Measurements from ENCODE around the gene CNBP. TPM values are rescaled to one million over a fixed set of nuclear protein-coding genes. Genes with fewer than 3 reads are reported as not detected.

CNBP gene
- polyA plus RNA-seq, 1 experiment: 305 TPM

DNA sequence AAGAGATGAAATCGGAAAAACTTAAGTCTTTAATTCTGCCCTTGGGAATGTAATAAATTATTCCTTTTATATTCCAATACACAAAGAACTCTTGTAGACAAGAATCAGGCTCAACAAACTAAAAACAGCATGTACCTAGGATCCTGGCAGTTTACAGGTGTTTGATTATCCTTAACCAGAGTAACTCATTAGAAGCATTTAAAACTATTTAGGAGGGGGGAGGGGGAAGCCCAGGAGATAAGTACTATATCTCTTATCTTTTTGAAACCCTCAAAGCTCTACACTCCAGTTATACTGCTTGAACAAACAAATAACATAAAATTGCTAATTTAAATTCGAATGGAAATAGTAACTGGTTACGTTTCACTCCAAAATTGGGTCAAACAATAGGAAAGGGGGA is 1.9 kb downstream of the CNBP start:
- CTCF ChIA-PET: interaction anchor here (2.8 to 4.9 kb wide), 2 partner anchors 20 to 64 kb away, joined by 19 to 24 read pairs; no protein-coding TSS in a partner anchor
- H3K9me3 ChIP-seq (ENCODE audit: control insufficient read depth, insufficient read depth, low read length): no peaks in the 10 kb centered on the region; the same call in 1 of the 2 replicates
- POLR2A ChIA-PET: interaction anchor here (1.1 kb wide), 1 partner anchor 43 kb away, joined by 3 read pairs; no protein-coding TSS in a partner anchor
- H3K27me3 ChIP-seq (ENCODE audit: control insufficient read depth, insufficient read depth, low read length): no peaks in the 10 kb centered on the region
- no peak for DNase-seq (ENCODE audit: low read depth, low spot score)
- H3K4me3 ChIP-seq (ENCODE audit: low read depth, low read length): peak overlapping the region; percentile 96
- no peak overlapping the region for H3K27ac ChIP-seq (ENCODE audit: low read depth, low read length)
- TF ChIP-seq, protein P1, sequence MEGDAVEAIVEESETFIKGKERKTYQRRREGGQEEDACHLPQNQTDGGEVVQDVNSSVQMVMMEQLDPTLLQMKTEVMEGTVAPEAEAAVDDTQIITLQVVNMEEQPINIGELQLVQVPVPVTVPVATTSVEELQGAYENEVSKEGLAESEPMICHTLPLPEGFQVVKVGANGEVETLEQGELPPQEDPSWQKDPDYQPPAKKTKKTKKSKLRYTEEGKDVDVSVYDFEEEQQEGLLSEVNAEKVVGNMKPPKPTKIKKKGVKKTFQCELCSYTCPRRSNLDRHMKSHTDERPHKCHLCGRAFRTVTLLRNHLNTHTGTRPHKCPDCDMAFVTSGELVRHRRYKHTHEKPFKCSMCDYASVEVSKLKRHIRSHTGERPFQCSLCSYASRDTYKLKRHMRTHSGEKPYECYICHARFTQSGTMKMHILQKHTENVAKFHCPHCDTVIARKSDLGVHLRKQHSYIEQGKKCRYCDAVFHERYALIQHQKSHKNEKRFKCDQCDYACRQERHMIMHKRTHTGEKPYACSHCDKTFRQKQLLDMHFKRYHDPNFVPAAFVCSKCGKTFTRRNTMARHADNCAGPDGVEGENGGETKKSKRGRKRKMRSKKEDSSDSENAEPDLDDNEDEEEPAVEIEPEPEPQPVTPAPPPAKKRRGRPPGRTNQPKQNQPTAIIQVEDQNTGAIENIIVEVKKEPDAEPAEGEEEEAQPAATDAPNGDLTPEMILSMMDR (IDR thresholded peaks at IDR 0.05; ENCODE audit: low read depth, low read length): no peak

- ChIA-PET POLR2A (interaction anchor here (0.6 kb wide), 1 partner anchor 59 kb away, joined by 3 read pairs; the partner anchor contains the start of gene RAB43), CTCF (interaction anchor here (0.7 to 4.9 kb wide), 3 partner anchors 18 to 65 kb away, joined by 3 to 22 read pairs (median 19); no protein-coding TSS in a partner anchor)
- Histone ChIP-seq H3K4me3 (ENCODE audit: low read depth, low read length) (peak overlapping the region; percentile 11; the same call in 1 of the 2 replicates), H3K9me3 (ENCODE audit: control insufficient read depth, insufficient read depth, low read length) (no peaks in the 10 kb centered on the region; the same call in 1 of the 2 replicates), H3K27me3 (ENCODE audit: control insufficient read depth, insufficient read depth, low read length) (no peaks in the 10 kb centered on the region), H3K27ac (ENCODE audit: low read depth, low read length) (no peak overlapping the region)
- DNase-seq (ENCODE audit: low read depth, low spot score): no peak
- TF ChIP-seq, protein P1 (IDR thresholded peaks at IDR 0.05; ENCODE audit: low read depth, low read length): no peak
Measured at GRCh38 chr3:129180461-129180860, 3.2 kb downstream of the CNBP start.

GRCh38 chr3:129176051-129176450 is 7.6 kb downstream of the CNBP start:
- Histone ChIP-seq H3K27ac (ENCODE audit: low read depth, low read length) (no peak overlapping the region), H3K27me3 (ENCODE audit: control insufficient read depth, insufficient read depth, low read length) (no peaks in the 10 kb centered on the region), H3K9me3 (ENCODE audit: control insufficient read depth, insufficient read depth, low read length) (no peaks in the 10 kb centered on the region; the same call in 1 of the 2 replicates), H3K4me3 (ENCODE audit: low read depth, low read length) (no peak overlapping the region)
- CTCF ChIA-PET: interaction anchor here (1.0 kb wide), 1 partner anchor 69 kb away, joined by 4 read pairs; no protein-coding TSS in a partner anchor
- TF ChIP-seq, protein P1 (IDR thresholded peaks at IDR 0.05; ENCODE audit: low read depth, low read length): no peak
- POLR2A ChIA-PET: no interaction called here
- DNase-seq (ENCODE audit: low read depth, low spot score): no peak

- TF ChIP-seq, protein P1 (IDR thresholded peaks at IDR 0.05; ENCODE audit: low read depth, low read length): no peak
- ChIA-PET POLR2A (no interaction called here), CTCF (no interaction called here)
- no peak for DNase-seq (ENCODE audit: low read depth, low spot score)
- Histone ChIP-seq H3K27ac (ENCODE audit: low read depth, low read length) (no peak overlapping the region), H3K4me3 (ENCODE audit: low read depth, low read length) (no peak overlapping the region), H3K27me3 (ENCODE audit: control insufficient read depth, insufficient read depth, low read length) (no peaks in the 10 kb centered on the region), H3K9me3 (ENCODE audit: control insufficient read depth, insufficient read depth, low read length) (no peaks in the 10 kb centered on the region; the same call in 1 of the 2 replicates)
Measured at GRCh38 chr3:129173725-129174124, 10.0 kb downstream of the CNBP start.

GRCh38 chr3:129173206-129173605 is 10.5 kb downstream of the CNBP start:
- Histone ChIP-seq H3K27me3 (ENCODE audit: control insufficient read depth, insufficient read depth, low read length) (no peaks in the 10 kb centered on the region), H3K4me3 (ENCODE audit: low read depth, low read length) (no peak overlapping the region), H3K9me3 (ENCODE audit: control insufficient read depth, insufficient read depth, low read length) (no peaks in the 10 kb centered on the region; the same call in 1 of the 2 replicates), H3K27ac (ENCODE audit: low read depth, low read length) (no peak overlapping the region)
- DNase-seq (ENCODE audit: low read depth, low spot score): no peak
- ChIA-PET POLR2A (no interaction called here), CTCF (interaction anchor here (3.4 kb wide), 1 partner anchor 11 kb away, joined by 12 read pairs; no protein-coding TSS in a partner anchor)
- TF ChIP-seq, protein P1 (IDR thresholded peaks at IDR 0.05; ENCODE audit: low read depth, low read length): no peak

Data from AG04450 (cell line).